ENCODE results near the gene EZH1. TPM values are rescaled to one million over a fixed set of nuclear protein-coding genes. Genes with fewer than 3 reads are reported as not detected.

Gene EZH1
- total and polyA plus RNA-seq, 2 of the 4 experiments (the other 2 are of a cell fraction) = 17.6 to 27.3 TPM

DNA sequence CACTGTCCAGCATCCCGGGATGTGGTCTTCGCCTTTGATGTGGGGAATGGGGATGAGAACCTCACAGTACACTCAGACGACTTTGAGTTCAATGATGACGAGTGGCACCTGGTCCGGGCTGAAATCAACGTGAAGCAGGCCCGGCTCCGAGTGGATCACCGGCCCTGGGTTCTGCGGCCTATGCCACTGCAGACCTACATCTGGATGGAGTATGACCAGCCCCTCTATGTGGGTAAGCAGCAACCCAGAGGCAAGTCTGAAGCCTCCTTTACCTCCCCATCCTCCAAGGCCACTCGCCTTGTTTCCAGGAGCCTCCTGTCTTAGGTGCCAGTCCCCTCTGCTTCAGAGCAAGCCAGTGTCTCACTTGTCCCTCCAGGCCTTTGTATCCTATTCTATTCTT lies 52.4 kb downstream of the EZH1 start:
- H3K4me2 ChIP-seq (ENCODE audit: low read depth, low read length) = no peak overlapping the region
- no peak overlapping the region for H3K27ac ChIP-seq (ENCODE audit: insufficient read depth, low read length)
- H3K14ac ChIP-seq (replicated peaks; ENCODE audit: low read depth, low read length) = no peak overlapping the region
- WGBS, 2 experiments (ENCODE audit: extremely low coverage in 2 of 2, insufficient read length in 1 of 2) = 83% methylated on average over 1 of the region's 11 CpGs; no CpG with 5 or more reads in 1 of the 2 experiments
- ATAC-seq (ENCODE audit: low read depth) (no peak), DNase-seq (no peak)
- no TSS peak for BruUV-seq (replicated peaks)
- no peak overlapping the region for H2AK5ac ChIP-seq (ENCODE audit: low read depth, low read length)
- ChIA-PET CTCF (no interaction called here), POLR2A (ENCODE audit: unreplicated experiment) (no interaction called here)
- no peak overlapping the region for H3K56ac ChIP-seq (ENCODE audit: extremely low read depth, insufficient read depth, low read length)
- H3K4me1 ChIP-seq (ENCODE audit: control insufficient read depth, insufficient read depth, low read length) = no peaks in the 10 kb centered on the region
- in situ Hi-C loops (cut with MboI; ENCODE audit: low sequenced_read_pairs) = loop anchor here (25.0 kb wide), 1 partner anchor 620 kb away; no protein-coding TSS in a partner anchor
- H3K27me3 ChIP-seq (ENCODE audit: control insufficient read depth, insufficient read depth, low read length) = no peaks in the 10 kb centered on the region
- H3K79me1 ChIP-seq (ENCODE audit: low read depth in 1 of 2, low read length in 2 of 2) = no peaks in the 10 kb centered on the region
- H3K36me3 ChIP-seq (ENCODE audit: control insufficient read depth, insufficient read depth, low read length) = peaks cover 64% of the 10 kb centered on the region
- intact Hi-C loops (cut with micrococcal nuclease) = no loop called here
- no peak overlapping the region for H2BK15ac ChIP-seq (ENCODE audit: low read depth, low read length)
- TF ChIP-seq BHLHE40 (IDR thresholded peaks at IDR 0.05; ENCODE audit: low read depth, low read length) = no peak
- no peak for TF ChIP-seq NFE2L2 (IDR thresholded peaks at IDR 0.05; ENCODE audit: low read depth, low read length)
- TF ChIP-seq, protein P1, sequence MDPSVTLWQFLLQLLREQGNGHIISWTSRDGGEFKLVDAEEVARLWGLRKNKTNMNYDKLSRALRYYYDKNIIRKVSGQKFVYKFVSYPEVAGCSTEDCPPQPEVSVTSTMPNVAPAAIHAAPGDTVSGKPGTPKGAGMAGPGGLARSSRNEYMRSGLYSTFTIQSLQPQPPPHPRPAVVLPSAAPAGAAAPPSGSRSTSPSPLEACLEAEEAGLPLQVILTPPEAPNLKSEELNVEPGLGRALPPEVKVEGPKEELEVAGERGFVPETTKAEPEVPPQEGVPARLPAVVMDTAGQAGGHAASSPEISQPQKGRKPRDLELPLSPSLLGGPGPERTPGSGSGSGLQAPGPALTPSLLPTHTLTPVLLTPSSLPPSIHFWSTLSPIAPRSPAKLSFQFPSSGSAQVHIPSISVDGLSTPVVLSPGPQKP (IDR thresholded peaks at IDR 0.05; ENCODE audit: borderline replicate concordance, low read depth, low read length) = no peak
- TF ChIP-seq MXI1 (IDR thresholded peaks at IDR 0.05; ENCODE audit: borderline replicate concordance, low read depth, low read length) = no peak
- TF ChIP-seq CHD1 (IDR thresholded peaks at IDR 0.05; ENCODE audit: low read depth, low read length) = no peak
- TF ChIP-seq POLR2A (IDR thresholded peaks at IDR 0.05; ENCODE audit: low read depth, low read length) = no peak
- no peak for TF ChIP-seq RCOR1 (IDR thresholded peaks at IDR 0.05; ENCODE audit: insufficient replicate concordance, low read length)
- TF ChIP-seq FOS (IDR thresholded peaks at IDR 0.05; ENCODE audit: low read depth, low read length) = no peak
- TF ChIP-seq USF2 (IDR thresholded peaks at IDR 0.05; ENCODE audit: low read depth, low read length) = no peak
- TF ChIP-seq MAZ (IDR thresholded peaks at IDR 0.05; ENCODE audit: borderline replicate concordance, low read depth, low read length) = no peak
- TF ChIP-seq SMC3 (IDR thresholded peaks at IDR 0.05; ENCODE audit: low read depth, low read length) = no peak
- TF ChIP-seq MAFK (IDR thresholded peaks at IDR 0.05; ENCODE audit: low read depth, low read length) = no peak
- no peak overlapping the region for H4K5ac ChIP-seq (ENCODE audit: low read depth, low read length)
- H2AFZ ChIP-seq (replicated peaks; ENCODE audit: low read length, poor library complexity) = no peak overlapping the region
- no peak overlapping the region for H3K4ac ChIP-seq (ENCODE audit: low read depth, low read length)
- H3K23ac ChIP-seq (ENCODE audit: low read depth, low read length) = no peak overlapping the region
- peaks cover 5% of the 10 kb centered on the region for H3K9me1 ChIP-seq (ENCODE audit: insufficient read depth, low read length)
- H3K4me3 ChIP-seq (ENCODE audit: insufficient read depth, low read depth, low read length) = no peak overlapping the region
- H2BK5ac ChIP-seq (ENCODE audit: low read depth, low read length, poor library complexity, severe bottlenecking) = no peak overlapping the region
- dilution Hi-C loops (cut with HindIII; ENCODE audit: low sequenced_read_pairs, unreplicated experiment) = no loop called here
- no peak overlapping the region for H4K91ac ChIP-seq (ENCODE audit: insufficient read depth, low read depth, low read length)
- no peaks in the 10 kb centered on the region for H3K9me3 ChIP-seq (ENCODE audit: control insufficient read depth, insufficient read depth, low read length)
- no peak overlapping the region for H2BK20ac ChIP-seq (ENCODE audit: low read depth, low read length)
- no peak overlapping the region for H4K8ac ChIP-seq (ENCODE audit: low read depth in 2 of 2, low read length in 2 of 2)
- H3K9ac ChIP-seq (ENCODE audit: low read depth, low read length) = no peak overlapping the region
- H4K20me1 ChIP-seq (ENCODE audit: insufficient read depth, low read length) = no peaks in the 10 kb centered on the region
- no peak overlapping the region for H2AK9ac ChIP-seq (replicated peaks; ENCODE audit: low read depth, low read length, poor library complexity)
- H2BK120ac ChIP-seq (ENCODE audit: low read depth, low read length) = no peak overlapping the region
- no peak overlapping the region for H3K18ac ChIP-seq (ENCODE audit: low read depth, low read length)

Data from IMR-90 (cell line).